HG02884 (cell line): ENCODE measurements around the gene COL9A2.

ENCODE experiments used
- ATAC-seq: cut with Tn5 transposase; IDR thresholded peaks from one replicate; pipeline ENCODE4 v1.9.1; 2021; ENCODE audit warnings: mild to moderate bottlenecking, moderate library complexity; ENCODE audit not compliant: unreplicated experiment

The COL9A2 gene

GRCh38 chr1:40265919-40266318 lies 51.2 kb downstream of the COL9A2 start:
- ATAC-seq: no peak

- no peak for ATAC-seq
Observed at GRCh38 chr1:40265298-40265697, 51.8 kb downstream of the COL9A2 start.

- no peak for ATAC-seq
Observed at GRCh38 chr1:40264354-40264781, 52.7 kb downstream of the COL9A2 start.

- ATAC-seq: no peak
Observed at GRCh38 chr1:40258445-40258769, 58.7 kb downstream of the COL9A2 start.

GRCh38 chr1:40257688-40258444 lies 59.2 kb downstream of the COL9A2 start, which contains the start of gene ZMPSTE24:
Gene ZMPSTE24, plus strand, starts transcription at chr1:40258236. Its CDS starts 36 bp downstream, at chr1:40258272.
- peak; percentile 93 for ATAC-seq

GRCh38 chr1:40257313-40257687 lies 59.8 kb downstream of the COL9A2 start:
- peak; percentile 10 for ATAC-seq

GRCh38 chr1:40256401-40257084 lies 60.5 kb downstream of the COL9A2 start:
- ATAC-seq: no peak

- no peak for ATAC-seq
Observed at GRCh38 chr1:40255231-40255630, 61.9 kb downstream of the COL9A2 start.

- no peak for ATAC-seq
Observed at GRCh38 chr1:40252601-40253000, 64.5 kb downstream of the COL9A2 start.

GRCh38 chr1:40251456-40251855 lies 65.6 kb downstream of the COL9A2 start:
- ATAC-seq: no peak
